EL (cell line): ENCODE measurements around the gene SAMM50.
A peak's percentile ranks its signal among the peaks of the same experiment; 100 is the strongest.

Experiments used
- DNase-seq: peaks from one replicate; pipeline ENCODE4 v3.0.0-alpha.2; 2016

SAMM50 gene

DNA sequence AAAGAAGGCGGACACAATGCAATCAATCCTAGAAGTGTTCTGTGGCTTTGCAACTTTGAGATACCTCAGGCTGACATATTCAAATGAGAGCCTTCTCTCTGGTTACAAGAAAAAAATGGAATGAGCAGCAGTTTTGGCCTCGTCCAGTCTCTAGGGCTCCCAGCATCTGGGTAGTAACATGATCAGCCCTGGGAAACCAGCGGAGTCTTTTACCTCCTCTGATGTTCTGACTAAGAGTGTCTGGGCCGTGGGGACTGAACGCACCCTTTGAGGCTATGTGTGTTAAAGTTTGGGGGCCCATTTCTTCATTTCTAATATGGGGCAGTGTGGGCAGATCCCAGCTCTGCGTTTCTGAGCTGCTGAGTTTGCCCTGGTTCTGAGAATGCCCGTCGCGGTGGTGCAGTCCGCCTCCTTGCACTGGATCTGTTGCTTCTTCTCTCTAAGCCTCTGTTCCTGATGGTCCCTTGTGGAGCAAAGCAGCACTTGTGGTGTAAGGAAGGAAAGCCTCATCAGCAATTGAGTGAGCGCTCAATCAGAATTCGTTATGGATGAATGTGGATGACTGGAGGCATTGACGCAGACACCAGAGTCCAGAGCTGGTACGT is 77.0 kb downstream of the SAMM50 start:
- no peak for DNase-seq

DNA sequence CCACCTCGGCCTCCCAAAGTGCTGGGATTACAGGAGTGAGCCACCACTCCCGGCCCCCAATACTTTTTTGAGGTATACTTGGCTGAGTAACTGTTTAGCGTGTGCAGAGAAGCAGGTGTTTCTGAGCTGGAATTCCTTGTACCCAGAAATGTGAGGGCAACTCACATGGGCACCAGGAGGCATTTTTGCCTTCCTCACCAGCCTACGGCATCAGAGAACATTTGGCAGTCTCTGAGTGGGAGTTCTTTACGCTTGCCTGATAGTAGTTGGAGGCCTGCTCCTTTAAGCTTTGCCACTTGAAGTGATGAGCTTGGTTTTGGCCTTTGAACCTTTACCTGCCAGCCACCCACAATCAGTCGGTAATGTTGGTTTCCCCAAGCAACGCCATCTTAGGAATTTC is 78.0 kb downstream of the SAMM50 start:
- DNase-seq: no peak

GRCh38 chr22:44033694-44034093 is 78.5 kb downstream of the SAMM50 start:
- no peak for DNase-seq

- peak; percentile 94 for DNase-seq
Observed at GRCh38 chr22:44037519-44038375, 82.5 kb downstream of the SAMM50 start.

- no peak for DNase-seq
Observed at GRCh38 chr22:44039566-44040171, 84.4 kb downstream of the SAMM50 start.

DNA sequence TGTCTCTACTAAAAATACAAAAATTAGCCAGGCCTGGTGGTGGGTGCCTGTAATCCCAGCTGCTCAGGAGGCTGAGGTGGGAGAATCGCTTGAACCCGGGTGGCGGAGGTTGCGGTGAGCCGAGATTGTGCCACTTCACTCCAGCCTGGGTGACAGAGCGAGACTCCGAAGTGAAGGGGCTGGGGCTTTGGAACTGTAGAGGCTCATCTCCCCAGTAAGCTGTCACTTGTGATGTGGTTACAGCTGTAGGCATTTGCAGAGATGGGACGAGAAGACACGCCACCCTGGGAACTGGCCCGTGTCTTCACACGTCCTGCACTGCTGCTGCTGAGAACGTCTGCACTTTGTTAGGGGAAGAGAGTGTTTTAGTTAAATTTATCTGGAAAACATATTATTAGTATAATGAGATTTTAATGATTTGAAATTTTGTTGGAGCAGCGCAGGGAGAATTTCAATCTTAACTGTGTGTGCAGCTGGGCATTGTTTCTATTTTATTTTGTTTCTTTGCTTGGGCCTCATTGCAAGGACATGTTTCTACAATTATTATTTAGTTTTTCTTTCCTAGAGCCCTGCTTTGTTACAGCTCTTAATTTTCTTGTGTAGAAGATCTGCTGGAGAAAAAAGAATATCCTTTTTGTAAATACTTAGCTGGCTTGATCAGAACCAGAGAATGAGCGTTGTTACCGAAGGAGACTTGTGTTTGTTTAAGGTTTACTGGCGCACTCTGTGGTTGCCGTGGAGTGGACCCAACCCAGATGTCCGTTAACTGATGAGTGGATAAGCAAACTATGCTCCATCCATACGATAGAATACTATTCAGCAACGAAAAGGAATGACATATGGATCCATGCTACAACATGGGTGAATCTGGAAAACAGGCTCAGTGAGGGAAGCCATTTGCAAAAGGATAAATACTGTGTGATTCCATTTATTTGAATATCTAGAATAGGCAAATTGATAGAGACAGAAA is 87.3 kb downstream of the SAMM50 start:
- no peak for DNase-seq

DNA sequence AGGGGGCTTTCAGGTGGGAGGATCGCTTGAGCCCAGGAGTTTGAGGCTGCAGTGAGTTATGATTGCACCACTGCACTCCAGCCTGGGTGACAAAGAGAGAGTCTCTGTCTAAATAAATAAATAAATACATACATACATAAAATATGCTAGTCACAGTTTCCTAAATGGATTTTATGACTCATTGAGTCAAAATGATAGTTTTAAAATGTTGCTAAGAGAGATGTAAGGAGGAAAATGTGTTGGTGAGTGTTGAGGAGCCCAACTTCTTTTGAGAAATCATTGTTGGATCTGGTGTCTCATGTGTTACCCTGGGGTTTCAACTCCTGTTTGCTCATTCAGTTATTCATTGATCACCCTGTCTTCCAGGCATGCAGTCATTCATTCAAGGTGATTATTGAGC is 89.9 kb downstream of the SAMM50 start:
- peak; percentile 47 for DNase-seq
